COLO668 (cell line): Measurements from ENCODE around the gene ERCC4.
A peak's percentile ranks its signal among the peaks of the same experiment; 100 is the strongest.

Experiments
- DNase-seq: peaks from one replicate; lab custom pipeline; 2025; ENCODE audit not compliant: unreplicated experiment; lab: John Stamatoyannopoulos, UW

The ERCC4 gene

DNA sequence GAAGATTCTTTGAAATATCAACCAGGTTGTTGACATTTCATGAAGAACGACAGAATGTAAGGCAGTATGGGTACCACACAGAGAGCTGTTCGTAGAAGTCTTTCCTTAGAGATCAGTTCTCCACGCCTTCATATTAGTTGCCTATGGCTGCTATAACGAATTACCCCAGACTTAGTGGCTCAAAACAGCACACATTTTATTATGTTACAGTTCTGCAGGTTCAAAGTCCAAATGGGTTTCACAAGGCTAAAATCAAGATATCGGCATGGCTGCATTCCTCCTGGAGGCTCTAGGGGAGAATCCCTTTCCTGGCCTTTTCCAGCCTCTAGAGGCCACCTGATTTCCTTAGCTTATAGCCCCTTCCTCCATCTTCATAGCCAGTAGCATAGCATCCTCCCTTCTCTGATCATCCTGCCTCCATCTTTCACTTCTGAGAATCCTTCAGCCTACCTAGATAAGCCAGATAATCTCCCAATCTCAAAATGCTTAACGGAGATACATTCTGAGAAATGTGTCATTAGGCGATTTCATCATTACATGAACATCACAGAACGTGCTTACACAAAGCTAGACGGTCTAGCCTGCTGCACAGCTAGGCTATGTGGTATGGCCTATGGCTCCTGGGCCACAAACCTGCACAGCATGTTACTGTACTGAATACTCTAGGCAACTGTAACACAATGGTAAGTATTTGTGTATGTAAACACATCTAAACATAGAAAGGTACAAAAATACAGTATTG, 26.0 kb downstream of the ERCC4 start:
- DNase-seq: no peak

DNA sequence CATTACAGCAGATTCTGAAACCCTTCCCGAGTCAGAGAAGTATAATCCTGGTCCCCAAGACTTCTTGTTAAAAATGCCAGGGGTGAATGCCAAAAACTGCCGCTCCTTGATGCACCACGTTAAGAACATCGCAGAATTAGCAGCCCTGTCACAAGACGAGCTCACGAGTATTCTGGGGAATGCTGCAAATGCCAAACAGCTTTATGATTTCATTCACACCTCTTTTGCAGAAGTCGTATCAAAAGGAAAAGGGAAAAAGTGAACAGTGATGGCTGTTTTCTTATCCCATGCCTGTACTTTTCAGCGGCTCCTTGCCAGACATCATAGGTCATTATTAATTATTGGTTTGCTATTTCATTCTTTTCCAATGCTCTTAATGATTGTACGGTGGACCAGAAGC, 28.1 kb downstream of the ERCC4 start:
- DNase-seq: no peak

DNA sequence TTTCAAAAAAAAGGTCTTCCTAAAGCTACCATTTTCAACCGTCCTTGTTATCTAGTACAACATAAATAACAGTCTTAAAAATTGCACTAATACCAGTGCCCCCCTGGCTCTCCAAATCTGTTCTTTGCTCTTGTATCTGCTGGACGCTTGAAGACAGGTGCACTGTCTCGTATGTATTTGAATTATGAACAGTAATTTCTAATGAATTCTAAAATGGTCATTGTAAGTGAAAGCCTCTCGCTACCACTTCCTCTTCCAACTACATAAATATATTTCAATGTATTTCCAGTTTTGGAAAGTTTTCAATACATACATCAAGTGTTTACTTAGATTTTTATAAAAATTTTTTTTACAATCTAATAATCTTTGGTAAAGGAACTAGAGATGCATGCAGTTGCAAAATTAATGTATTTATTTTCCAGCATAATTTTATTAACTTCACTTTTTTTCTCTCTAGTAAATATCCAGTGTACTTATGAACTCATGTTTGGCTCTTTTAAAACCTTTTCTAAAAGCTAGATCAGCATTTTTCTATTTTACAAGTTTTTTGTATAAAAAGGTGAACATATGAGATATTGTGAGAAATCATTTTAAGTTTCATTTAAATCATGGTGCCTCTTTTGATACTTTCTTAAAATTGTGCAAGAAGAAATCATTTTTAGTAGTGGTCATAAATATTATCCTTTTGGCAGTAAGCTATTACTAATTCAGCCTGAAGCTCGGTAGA, 31.0 kb downstream of the ERCC4 start:
- no peak for DNase-seq

DNA sequence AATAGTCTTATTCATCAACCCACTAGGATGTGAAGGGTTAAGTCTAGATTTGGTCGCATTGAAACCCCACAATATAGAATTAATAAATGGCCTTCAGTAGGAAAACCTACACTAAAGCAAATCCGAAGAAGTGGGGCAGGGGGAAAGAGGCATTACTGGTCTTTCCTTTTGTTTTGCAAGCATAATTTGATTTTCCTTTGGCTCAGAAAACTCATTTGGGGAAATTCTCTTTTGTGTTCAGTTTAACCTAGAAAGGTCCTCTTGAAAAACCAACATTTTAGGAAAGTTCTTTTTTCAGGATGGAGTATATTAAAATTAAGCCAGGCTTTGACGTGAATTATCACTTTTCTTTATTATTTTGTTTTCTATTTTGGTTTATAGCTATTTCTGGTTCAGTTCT, 31.7 kb downstream of the ERCC4 start:
- no peak for DNase-seq

DNA sequence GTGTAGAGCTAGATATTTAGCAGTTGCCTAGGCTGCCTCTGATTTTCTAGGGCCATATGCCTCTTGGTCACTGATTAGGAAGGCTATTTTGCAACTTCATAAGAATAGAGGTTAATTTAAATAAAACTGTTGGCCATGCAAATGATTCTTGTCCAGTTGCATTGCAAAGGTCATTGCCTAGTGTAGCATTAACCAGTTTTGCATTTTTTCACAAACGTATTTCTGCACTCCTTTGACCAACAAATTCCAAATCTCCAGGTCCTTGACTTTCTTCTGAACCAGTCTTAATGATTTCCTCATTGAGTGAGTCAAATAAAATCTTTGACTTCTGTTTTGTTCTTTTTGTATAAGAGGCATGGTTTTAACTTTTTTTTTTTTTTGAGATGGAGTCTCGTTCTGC, 33.5 kb downstream of the ERCC4 start:
- no peak for DNase-seq

DNA sequence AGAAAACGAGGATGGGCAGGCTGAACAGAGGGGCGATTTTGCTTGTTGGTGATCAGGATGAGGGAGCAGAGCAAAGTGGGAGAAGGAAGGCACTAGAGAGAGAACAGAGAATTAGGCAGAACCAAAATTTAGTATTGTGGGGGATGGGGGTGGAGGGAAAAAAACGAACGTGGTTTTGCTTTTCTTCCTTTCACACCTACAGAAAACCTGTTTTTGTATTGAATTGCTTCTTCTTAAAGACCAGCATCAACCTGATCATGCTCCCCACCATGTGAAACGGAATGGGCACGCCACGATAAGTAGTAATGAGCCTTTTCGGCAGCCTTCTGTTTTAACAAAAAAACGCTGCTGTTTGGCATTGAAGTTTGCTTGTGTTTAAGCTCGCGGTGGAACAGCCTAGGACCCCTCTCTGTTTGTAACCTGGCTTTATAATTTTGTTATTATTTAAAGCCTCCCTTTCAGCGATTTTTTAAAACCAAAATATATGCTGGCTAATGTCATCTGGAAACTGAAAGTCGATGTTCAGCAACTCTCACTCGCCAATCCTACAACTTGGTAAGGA, 36.8 kb downstream of the ERCC4 start:
- DNase-seq: no peak

DNA sequence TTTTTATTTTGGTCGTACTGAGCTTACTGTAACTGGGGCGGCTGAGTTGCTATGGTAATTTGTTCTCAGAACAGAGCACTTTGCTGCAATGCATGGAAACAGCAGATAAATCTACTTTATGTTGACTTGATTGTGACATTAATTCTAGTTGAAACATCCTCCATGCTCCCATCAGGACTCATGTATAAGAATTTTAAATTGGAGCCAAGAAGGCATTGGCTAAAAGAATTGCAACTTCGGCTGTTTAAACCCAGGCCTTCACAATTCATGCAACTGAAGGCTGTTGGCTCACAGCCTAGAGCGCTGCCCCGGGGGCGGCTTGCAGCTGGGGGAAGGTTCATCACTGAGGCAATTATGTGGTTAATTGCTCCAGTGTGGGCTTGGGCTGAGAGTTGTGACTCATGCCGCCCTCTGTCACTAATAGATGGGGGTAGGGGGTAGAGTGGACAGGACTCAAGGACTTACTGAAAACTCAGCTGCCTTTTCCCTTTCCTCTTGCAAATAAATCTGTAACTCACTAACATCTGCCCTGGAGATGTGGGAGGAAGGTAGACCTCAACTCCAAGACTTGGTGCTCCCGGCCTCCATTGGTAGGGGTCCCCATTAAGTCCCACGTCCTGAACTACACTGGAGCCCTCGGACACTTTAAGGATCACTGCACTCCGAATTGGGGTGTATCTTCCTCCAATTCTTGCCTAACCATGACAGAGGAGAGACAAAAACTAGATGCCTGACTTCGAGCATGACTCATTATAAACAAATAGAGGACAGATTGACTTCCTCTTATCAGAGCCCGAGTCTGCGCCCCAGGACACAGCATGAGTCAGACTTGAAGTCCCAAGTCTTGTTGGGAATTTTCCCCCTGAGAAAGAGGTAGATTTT, 37.5 kb downstream of the ERCC4 start:
- peak; percentile 84 for DNase-seq

DNA sequence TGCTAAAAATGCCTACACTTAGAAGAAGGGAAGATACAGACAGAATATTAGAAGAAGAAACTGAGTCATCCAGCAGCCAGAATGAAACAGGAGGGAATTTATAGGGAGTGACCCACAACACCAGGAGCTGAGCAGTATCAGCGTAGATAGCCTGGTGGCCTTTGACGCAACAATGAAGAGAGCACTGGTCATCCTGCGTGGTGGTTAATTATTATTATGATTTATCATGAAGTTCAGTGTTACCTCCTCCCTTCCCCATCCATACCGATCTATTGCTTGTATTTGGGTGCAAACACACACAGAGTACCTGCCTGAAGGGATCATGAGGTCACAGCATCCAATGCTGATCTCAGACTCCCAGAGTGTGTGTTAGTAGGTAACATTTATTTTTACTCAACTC, 38.5 kb downstream of the ERCC4 start:
- DNase-seq: no peak

DNA sequence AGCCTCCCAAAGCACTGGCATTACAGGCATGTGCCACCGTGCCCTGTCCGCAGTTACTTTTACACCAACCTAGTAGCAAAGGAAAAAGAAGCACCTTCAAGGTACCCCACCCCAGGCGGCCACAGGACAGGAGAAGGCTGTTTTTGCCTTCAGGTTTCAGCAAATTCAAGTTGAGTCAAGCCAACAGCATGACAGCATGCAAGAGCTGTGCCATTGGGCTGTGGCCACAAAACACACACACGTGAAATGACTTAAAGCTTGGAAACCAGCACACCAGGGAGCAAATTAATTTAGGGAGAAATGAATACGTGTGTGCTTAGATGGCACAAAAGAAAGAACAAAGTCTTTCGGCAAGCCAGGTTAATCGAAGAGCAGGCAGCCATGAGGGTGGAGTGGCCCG, 39.7 kb downstream of the ERCC4 start:
- no peak for DNase-seq

DNA sequence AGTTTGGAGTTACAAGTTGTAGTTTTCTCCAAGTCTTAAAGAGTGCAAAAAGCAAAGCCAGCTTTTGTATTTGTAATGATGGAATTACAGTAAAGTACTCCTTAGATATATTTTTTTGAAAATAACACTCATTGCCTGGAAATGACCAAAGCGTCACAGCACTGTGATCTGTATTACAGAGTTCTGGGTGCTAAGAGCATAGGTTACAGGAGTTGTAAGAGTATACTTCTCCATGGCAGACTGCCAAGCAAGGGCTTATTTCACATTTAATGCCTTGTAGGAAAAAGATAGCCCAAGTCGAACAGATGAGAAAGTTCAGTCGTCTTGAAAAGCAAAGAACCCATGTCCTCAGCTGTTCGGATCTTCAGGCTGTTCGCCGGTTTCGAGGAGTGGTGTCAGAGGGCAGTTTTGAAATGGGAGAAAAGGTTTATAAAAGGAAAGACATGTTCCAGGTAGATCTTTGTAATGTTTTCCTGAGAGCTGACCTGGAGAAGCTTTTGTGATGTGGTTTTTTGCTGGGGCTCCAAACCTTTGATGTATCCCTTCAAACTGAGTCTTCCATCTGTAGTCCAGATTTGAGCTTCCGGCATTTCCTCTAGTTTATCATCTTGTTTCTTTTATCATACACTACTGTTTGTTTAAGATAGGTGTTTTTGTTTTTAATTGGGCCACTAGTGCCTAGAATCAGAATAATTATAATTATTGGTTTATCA, 41.3 kb downstream of the ERCC4 start:
- no peak for DNase-seq

DNA sequence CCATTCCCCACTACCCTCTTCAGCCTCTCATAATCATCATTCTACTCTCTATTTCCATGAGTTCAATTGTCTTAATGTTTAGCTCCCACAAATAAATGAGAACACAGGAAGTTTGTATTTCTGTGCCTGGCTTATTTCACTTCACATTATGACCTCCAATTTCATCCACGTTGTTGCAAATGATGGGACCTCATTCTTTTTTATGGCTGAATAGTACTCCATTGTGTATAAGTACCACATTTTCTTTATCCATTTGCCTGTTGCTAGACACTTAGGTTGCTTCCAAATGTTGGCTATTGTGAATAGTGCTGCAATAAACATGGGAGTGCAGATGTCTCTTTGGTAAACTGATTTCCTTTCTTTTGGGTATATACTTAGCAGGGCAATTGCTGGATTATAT, 42.3 kb downstream of the ERCC4 start:
- no peak for DNase-seq

DNA sequence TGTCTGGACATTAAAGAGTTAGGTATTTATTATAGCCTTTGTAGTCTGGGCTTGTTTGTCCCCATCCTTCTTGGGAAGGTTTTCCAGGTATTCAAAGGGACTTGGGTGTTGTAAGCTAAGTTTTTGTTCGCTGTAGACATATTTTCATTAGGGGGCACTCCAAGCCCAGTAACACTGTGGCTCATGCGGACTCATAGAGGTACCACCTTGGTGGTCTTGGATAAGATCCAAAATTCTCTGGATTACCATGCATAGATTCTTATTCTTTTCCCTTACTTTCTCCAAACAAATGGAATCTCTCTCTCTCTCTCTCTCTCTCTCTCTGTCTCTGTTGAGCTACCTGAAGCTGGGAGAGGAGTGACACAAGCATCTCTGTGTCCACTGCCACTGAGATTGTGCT, 48.9 kb downstream of the ERCC4 start:
- DNase-seq: no peak

DNA sequence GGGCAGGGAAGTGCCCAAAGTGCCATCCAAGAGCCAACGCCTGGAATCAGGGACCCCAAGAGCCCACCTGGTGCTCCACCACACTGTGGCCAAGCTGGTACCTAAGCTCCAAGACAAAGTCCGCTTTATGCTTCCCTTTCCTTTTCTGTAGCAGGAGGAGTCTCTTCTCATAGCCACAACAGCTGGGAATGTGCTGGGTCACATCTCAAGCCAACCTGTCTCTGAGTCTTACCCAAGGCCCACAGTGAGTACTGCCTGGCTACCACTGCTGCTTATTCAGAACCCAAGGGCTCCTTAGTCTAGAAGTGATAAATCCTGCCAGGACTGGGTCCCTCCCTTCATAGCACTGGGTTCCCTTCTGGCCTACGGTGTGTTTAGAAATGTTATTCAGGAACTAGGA, 49.8 kb downstream of the ERCC4 start:
- no peak for DNase-seq

DNA sequence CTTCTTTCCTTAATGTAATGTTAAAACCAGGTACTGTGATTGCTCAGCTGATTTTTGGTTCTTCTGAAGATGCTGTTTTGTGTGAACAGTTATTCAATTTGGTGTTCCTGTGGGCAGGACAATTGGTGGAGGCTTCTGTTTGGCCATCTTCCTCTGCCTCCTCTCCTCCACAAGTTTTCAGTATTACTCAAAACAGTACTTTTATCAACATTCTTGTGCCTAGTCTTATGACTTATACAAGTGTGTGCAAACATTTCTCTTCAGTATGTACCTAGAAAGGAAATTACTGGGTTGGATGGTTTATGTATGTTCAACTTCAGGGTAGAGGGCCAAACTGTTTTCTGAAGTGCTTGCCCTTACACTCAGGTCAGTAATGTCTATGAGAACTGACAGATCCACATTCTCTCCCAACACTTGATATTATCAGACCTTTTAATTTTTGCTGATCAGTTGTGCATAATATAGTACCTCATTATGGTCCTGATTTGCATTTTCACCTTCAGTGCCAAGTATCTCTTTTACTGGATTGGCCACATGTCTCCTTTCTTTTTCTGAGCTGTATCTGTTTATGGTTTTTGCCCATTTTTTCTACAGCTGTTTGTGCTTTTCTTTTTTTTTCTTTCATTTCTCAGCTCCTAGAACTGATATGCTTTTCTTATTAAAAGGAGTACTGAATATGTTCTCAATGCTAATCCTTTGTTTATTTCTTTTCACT, 50.9 kb downstream of the ERCC4 start:
- DNase-seq: no peak

DNA sequence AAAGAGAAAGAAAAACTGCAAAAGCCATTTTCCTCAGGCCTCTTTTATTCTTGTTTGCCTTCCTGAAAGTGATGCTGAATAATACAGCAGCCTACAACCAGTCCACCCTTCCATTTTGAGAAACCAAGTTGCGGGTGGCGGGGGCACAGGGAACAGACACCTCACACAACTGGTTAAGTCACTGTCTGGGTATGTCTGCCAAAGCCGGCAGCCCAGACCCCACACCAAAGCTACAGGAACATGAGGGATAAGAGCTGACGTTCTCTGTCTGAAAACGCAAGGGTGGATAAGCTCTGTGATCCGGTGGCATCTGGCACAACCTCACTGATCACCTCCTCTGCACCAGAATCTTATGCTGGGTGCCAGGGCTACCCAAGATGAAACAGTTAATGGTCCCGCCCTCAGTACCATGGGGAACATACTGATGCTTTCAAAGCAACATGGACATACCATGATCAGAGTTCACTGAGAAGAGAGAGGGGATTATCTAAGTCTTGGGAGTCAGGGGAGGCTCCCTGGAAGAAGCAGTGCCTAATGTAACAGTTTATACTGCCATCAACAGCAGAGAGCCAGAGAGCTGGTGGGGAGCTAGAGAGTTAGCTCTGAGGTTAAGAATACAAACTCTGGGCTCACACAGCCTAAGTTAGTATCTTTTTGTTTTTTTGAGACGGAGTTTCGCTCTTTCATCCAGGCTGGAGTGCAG, 53.5 kb downstream of the ERCC4 start:
- no peak for DNase-seq

DNA sequence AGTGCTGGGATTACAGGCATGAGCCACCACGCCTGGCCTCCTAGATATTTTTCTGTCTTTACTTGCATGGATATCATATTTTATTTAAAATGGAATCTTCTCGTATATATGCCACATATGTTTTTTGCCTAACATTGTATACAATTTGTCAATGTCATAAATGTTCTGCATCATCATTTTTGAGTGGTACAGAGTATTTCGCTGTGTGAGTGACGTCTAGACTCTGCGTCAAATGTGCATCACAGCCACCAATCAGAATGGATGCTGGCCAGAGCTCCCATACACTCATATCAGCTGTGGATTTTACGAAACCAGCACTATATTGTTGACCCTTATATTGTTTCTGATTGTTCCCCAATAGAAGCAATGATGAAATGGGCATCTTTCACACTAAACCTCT, 57.2 kb downstream of the ERCC4 start:
- DNase-seq: no peak

DNA sequence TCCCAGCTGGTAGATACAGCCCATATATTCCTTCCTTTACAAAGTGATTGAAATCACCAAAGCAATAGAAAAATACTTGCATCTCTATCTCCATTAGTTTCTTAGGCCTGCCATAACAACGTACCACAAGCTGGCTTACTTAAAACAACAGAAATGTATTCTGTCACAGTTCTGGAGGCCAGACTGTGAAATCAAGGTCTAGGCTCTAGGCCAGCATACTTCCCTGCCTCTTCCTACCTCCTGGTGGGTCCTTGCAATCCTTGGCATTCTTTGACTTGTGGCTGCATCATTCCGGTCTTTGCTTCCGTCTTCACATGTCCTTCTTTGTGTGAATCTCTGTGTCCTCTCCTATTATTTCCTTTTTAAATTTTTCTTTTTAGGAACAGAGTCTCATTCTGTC, 62.5 kb downstream of the ERCC4 start:
- no peak for DNase-seq

DNA sequence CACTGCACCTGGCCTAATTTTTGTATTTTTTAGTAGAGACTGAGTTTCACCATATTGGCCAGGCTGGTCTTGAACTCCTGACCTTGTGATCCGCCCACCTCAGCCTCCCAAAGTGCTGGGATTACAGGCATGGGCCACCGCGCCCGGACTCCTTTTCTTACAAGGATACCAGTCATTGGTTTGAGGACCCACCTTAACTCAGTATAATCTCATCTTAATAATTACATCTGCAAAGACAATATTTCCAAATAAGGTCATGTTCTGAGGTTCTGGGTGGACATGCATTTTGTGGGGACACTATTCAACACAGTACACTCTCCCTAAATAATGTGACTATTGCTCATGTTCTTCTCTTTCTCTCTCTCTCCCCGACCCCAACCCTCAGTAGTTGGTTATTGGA, 63.7 kb downstream of the ERCC4 start:
- no peak for DNase-seq

DNA sequence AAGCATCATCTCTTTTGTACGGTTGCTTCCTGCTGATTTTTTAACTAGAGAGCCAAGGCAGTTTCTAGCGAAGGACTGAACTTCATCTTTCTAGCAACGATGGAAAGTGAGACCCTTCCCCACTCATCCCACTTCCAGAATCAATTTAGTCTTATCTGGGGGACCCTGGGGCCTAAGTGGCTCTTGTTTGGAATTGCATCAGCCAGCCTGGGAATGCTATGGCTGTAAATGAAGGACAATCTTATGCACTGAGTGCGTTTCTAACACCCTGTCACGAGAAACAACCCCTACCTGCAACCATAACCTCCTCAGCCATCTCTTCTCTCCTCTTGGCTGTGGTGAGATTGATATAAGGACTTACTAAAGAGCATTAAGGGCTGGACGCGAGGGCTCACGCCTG, 64.8 kb downstream of the ERCC4 start:
- DNase-seq: no peak

DNA sequence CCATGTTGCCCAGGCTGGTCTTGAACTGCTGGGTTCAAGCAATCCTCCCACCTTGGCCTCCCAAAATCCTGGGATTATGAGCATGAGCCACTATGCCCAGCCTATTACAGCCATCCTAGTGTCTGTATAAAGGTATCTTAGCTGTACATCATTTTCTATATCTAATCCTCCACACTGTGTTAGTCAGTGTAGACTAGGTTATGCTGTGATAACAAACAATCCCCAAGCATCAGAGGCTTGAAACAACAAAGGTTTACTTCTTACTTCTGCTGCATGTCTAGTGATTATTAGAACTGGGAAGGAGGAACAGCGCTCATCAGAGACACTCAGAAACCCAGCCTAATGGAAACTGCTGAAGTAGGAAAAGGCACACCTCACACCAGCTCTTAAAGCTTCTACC, 68.1 kb downstream of the ERCC4 start:
- no peak for DNase-seq
